KMS-11 (cell line): ENCODE measurements around the gene POLR3A.
"Not testable (repeated sequence)": the region's sequence is repeated elsewhere in the genome, so short reads cannot be mapped to it uniquely, and the experiment has no call there.

ENCODE experiments used
- H2AFZ ChIP-seq: fragments of 200-600 bp; sonication (generic); 2 replicates; pipeline ENCODE4 v1.6.1; 2016; ENCODE audit warnings: antibody characterized with exemption, mixed run types, low read depth
- H3K27ac ChIP-seq: fragments of 200-600 bp; sonication (generic); 2 replicates; pipeline ENCODE4 v1.6.1; 2016; ENCODE audit warnings: mild to moderate bottlenecking, mixed run types
- H3K27me3 ChIP-seq: fragments of 200-600 bp; sonication (generic); 2 replicates; pipeline ENCODE4 v1.6.1; 2017; ENCODE audit warnings: mild to moderate bottlenecking, low read depth, mixed run types, moderate library complexity; ENCODE audit not compliant: insufficient read depth
- H3K36me3 ChIP-seq: fragments of 200-600 bp; sonication (generic); 2 replicates; pipeline ENCODE4 v1.6.1; 2017; ENCODE audit warnings: mild to moderate bottlenecking, mixed run types; ENCODE audit not compliant: insufficient read depth
- H3K4me1 ChIP-seq: fragments of 200-600 bp; sonication (generic); 2 replicates; pipeline ENCODE4 v1.6.1; 2016; ENCODE audit warnings: mild to moderate bottlenecking, low read depth, mixed run types; ENCODE audit not compliant: poor library complexity, severe bottlenecking
- H3K4me2 ChIP-seq: fragments of 200-600 bp; sonication (generic); 2 replicates; pipeline ENCODE4 v1.7.0; 2016; ENCODE audit warnings: mild to moderate bottlenecking, mixed run types
- H3K4me3 ChIP-seq: fragments of 200-600 bp; sonication (generic); IDR thresholded peaks from 2 replicates; pipeline ENCODE4 v1.6.1; 2017; ENCODE audit warnings: low read depth, low read length, mixed read lengths; ENCODE audit not compliant: insufficient read depth
- H3K79me2 ChIP-seq: fragments of 200-600 bp; sonication (generic); 2 replicates; pipeline ENCODE4 v1.6.1; 2016; ENCODE audit warnings: low read depth, mixed run types; ENCODE audit not compliant: insufficient read depth
- H3K9ac ChIP-seq: fragments of 200-600 bp; sonication (generic); 2 replicates; pipeline ENCODE4 v1.6.1; 2016; ENCODE audit warnings: mild to moderate bottlenecking, mixed run types
- H4K20me1 ChIP-seq: fragments of 200-600 bp; sonication (generic); 2 replicates; pipeline ENCODE4 v1.6.1; 2016; ENCODE audit warnings: mild to moderate bottlenecking, mixed run types; ENCODE audit not compliant: insufficient read depth
- CTCF ChIP-seq: fragments of 200-600 bp; sonication (generic); conservative IDR thresholded peaks from 2 replicates; pipeline ENCODE4 v1.6.1; 2017; ENCODE audit warnings: low read depth, mild to moderate bottlenecking, antibody characterized with exemption, low read length, moderate library complexity, mixed read lengths

Gene POLR3A

GRCh38 chr10:78029269-78030226 is at the start of gene POLR3A:
POLR3A (minus strand) TSS chr10:78029515; CDS start chr10:78029407, 108 bp downstream.
- Histone ChIP-seq H3K4me3 (no peak within 1 kb of the TSS), H3K79me2 (peaks cover 35% of the 10 kb centered on the region), H3K4me2 (peak within 1 kb of the TSS; percentile 49), H4K20me1 (no peaks in the 10 kb centered on the region), H3K4me1 (peaks cover 9% of the 10 kb centered on the region), H3K36me3 (peaks cover 6% of the 10 kb centered on the region; the same call in 1 of the 2 replicates), H3K27me3 (no peaks in the 10 kb centered on the region), H2AFZ (peak within 1 kb of the TSS; percentile 88), H3K9ac (peak within 1 kb of the TSS; percentile 57; the same call in 1 of the 2 replicates), H3K27ac (peak within 1 kb of the TSS; percentile 72)
- peak; percentile 89 for TF ChIP-seq CTCF

GRCh38 chr10:78078539-78079330 is 49.4 kb upstream of the POLR3A start:
- no peaks in the 10 kb centered on the region for H4K20me1 ChIP-seq
- H2AFZ ChIP-seq: no peak overlapping the region
- no peaks in the 10 kb centered on the region for H3K79me2 ChIP-seq
- no peak overlapping the region for H3K27ac ChIP-seq
- H3K27me3 ChIP-seq: no peaks in the 10 kb centered on the region
- H3K36me3 ChIP-seq: no peaks in the 10 kb centered on the region
- no peak overlapping the region for H3K9ac ChIP-seq
- no peaks in the 10 kb centered on the region for H3K4me1 ChIP-seq
- H3K4me3 ChIP-seq: no peak overlapping the region
- H3K4me2 ChIP-seq: no peak overlapping the region
- no peak for TF ChIP-seq CTCF

- H3K36me3 ChIP-seq, H3K27ac ChIP-seq: not testable (repeated sequence)
Measured at GRCh38 chr10:78075806-78076205, 46.5 kb upstream of the POLR3A start.

GRCh38 chr10:78072504-78072903 is 43.2 kb upstream of the POLR3A start:
- Histone ChIP-seq H2AFZ (no peak overlapping the region), H4K20me1 (no peaks in the 10 kb centered on the region), H3K9ac (no peak overlapping the region), H3K4me3 (no peak overlapping the region), H3K27me3 (no peaks in the 10 kb centered on the region), H3K79me2 (no peaks in the 10 kb centered on the region), H3K4me2 (no peak overlapping the region), H3K36me3 (no peaks in the 10 kb centered on the region), H3K4me1 (no peaks in the 10 kb centered on the region), H3K27ac (no peak overlapping the region)
- TF ChIP-seq CTCF: no peak

More at GRCh38 chr10:78075806-78076205, 46.5 kb upstream of the POLR3A start:
- H3K27me3 ChIP-seq, H3K9ac ChIP-seq, H2AFZ ChIP-seq, H3K4me2 ChIP-seq, H3K4me3 ChIP-seq, H3K79me2 ChIP-seq, H4K20me1 ChIP-seq, H3K4me1 ChIP-seq: not testable (repeated sequence)
